BJ (cell line): ENCODE measurements around the gene EVI5. TPM values are rescaled to one million over a fixed set of nuclear protein-coding genes. Genes with fewer than 3 reads are reported as not detected.

Source experiments
- CTCF ChIA-PET: fragments of 350-600 bp; formaldehyde crosslinking; extraction: SDS; loops from one replicate; lab custom pipeline; 2021; ENCODE audit warnings: antibody characterized with exemption, inconsistent platforms; lab: Yijun Ruan, JAX
- POLR2A ChIA-PET: fragments of 300-600 bp; sonication (Branson Sonifier 250); formaldehyde crosslinking; extraction: SDS; loops from one replicate; lab custom pipeline; 2021; ENCODE audit warnings: antibody characterized with exemption; lab: Charles Lee
- DNase-seq: peaks from one replicate; pipeline ENCODE4 v3.0.0-alpha.2; 2011; ENCODE audit warnings: low read depth
- H3K27me3 ChIP-seq: 2 replicates; pipeline ENCODE4 v1.6.0; 2011; ENCODE audit warnings: low read length; ENCODE audit not compliant: control insufficient read depth, insufficient read depth
- H3K36me3 ChIP-seq: 2 replicates; pipeline ENCODE4 v1.5.1; 2011; ENCODE audit warnings: low read length; ENCODE audit not compliant: control insufficient read depth, insufficient read depth
- H3K4me3 ChIP-seq: 2 replicates; pipeline ENCODE4 v1.5.1; 2011; ENCODE audit warnings: low read depth, mild to moderate bottlenecking, control low read depth, low read length
- CTCF ChIP-seq: IDR thresholded peaks from 2 replicates; pipeline ENCODE4 v1.5.1; 2011; ENCODE audit warnings: low read depth, mild to moderate bottlenecking, control low read depth, inconsistent platforms, low read length, moderate library complexity; ENCODE audit not compliant: insufficient read depth
- polyA plus RNA-seq: library from polyadenylated mRNA; depleted of rRNA; stranded (reverse); fragments of >200 nt; gene quantifications from 2 replicates; pipeline ENCODE4 v1.2.3, GENCODE V29; 2011

Gene EVI5
- polyA plus RNA-seq, 1 experiment: 8.6 TPM

GRCh38 chr1:92483610-92484471, 301.1 kb downstream of the EVI5 start:
- POLR2A ChIA-PET: no interaction called here
- DNase-seq: no peak
- CTCF ChIA-PET: interaction anchor here (0.6 to 1.9 kb wide), 3 partner anchors 12 to 1994 kb away, joined by 3 to 5 read pairs (median 4); no protein-coding TSS in a partner anchor
- Histone ChIP-seq H3K36me3 (no peaks in the 10 kb centered on the region), H3K4me3 (no peak overlapping the region), H3K27me3 (peaks cover 72% of the 10 kb centered on the region)
- no peak for TF ChIP-seq CTCF

- DNase-seq: no peak
- ChIA-PET POLR2A (no interaction called here), CTCF (interaction anchor here (0.5 to 1.2 kb wide), 2 partner anchors 117 to 160 kb away, joined by 4 read pairs; no protein-coding TSS in a partner anchor)
- Histone ChIP-seq H3K36me3 (no peaks in the 10 kb centered on the region), H3K4me3 (no peak overlapping the region), H3K27me3 (peaks cover 71% of the 10 kb centered on the region)
- no peak for TF ChIP-seq CTCF
Measured at GRCh38 chr1:92482665-92483609, 302.0 kb downstream of the EVI5 start.

DNA sequence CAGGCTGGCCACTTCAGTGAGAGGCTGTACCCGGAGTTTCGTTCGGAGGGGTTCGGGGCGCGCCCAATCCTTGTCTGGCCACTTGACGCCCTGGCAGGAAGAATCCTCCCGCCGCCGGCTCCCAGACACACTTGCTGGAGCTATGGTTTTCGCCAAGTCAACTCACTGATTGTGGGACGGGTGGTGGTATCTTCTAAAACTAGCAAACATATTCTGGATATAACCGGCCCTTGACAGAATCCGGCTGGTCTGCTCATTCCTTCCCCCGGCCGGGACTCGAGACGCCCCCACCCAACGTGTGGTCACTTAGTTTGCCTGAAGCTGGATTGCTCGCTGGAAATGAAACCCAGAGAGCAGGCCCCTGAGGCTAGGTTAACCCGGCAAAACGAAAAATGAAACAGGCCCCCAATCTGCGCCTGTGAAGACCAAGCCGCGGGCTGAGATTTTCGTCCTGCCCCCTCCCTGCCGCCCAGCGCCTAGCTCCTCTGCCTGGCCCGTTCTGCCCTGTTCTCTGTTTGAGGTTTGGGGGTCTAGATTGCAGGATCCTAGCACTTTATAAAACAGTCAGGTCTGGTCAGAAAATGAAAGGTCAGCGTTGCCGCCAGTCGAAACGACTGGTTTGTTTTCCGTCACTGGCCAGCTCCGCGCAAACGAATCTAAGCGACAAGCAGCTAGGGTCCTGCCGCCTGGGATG, 302.8 kb downstream of the EVI5 start:
- ChIA-PET CTCF (interaction anchor here (0.6 kb wide), 1 partner anchor 24 kb away, joined by 3 read pairs; no protein-coding TSS in a partner anchor), POLR2A (no interaction called here)
- H3K36me3 ChIP-seq: no peaks in the 10 kb centered on the region
- no peak for DNase-seq
- H3K4me3 ChIP-seq: no peak overlapping the region
- peaks cover 71% of the 10 kb centered on the region for H3K27me3 ChIP-seq
- no peak for TF ChIP-seq CTCF

DNA sequence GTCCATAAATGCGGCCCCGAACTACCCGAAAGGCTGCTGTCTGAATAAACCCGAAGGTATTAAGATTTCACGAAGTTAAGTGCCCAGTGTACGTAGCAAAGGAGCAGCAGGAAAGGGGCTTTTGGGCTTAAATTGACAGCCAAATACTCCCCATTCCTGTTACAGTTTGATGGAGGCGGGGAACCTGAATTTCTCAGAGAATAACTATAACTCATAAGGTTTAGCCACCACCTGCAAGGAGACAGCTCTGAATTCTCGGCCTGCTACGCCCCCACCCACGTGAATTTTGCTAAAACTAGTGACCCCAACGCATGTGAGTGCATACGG, 303.3 kb downstream of the EVI5 start:
- TF ChIP-seq CTCF: no peak
- no peak for DNase-seq
- Histone ChIP-seq H3K36me3 (no peaks in the 10 kb centered on the region), H3K4me3 (no peak overlapping the region), H3K27me3 (peaks cover 68% of the 10 kb centered on the region)
- CTCF ChIA-PET: no interaction called here
- POLR2A ChIA-PET: no interaction called here
